GM19239 (cell line): ENCODE measurements around the gene USP1.

Experiments used
- DNase-seq: peaks from one replicate; pipeline ENCODE4 v3.0.0; 2011; ENCODE audit warnings: low spot score; ENCODE audit not compliant: insufficient read length
- FAIRE-seq: peaks from 2 replicates; lab custom pipeline; 2011; peaks lifted over from hg19 to GRCh38; lab: Jason Lieb, UNC

Gene USP1, protein sequence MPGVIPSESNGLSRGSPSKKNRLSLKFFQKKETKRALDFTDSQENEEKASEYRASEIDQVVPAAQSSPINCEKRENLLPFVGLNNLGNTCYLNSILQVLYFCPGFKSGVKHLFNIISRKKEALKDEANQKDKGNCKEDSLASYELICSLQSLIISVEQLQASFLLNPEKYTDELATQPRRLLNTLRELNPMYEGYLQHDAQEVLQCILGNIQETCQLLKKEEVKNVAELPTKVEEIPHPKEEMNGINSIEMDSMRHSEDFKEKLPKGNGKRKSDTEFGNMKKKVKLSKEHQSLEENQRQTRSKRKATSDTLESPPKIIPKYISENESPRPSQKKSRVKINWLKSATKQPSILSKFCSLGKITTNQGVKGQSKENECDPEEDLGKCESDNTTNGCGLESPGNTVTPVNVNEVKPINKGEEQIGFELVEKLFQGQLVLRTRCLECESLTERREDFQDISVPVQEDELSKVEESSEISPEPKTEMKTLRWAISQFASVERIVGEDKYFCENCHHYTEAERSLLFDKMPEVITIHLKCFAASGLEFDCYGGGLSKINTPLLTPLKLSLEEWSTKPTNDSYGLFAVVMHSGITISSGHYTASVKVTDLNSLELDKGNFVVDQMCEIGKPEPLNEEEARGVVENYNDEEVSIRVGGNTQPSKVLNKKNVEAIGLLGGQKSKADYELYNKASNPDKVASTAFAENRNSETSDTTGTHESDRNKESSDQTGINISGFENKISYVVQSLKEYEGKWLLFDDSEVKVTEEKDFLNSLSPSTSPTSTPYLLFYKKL

GRCh38 chr1:62436466-62437272, at the start of gene USP1:
Gene USP1, plus strand, starts transcription at chr1:62437049. Its CDS starts 2,819 bp downstream, at chr1:62439868.
- DNase-seq = peak; percentile 55
- peak; percentile 96 for FAIRE-seq

GRCh38 chr1:62389531-62389930, 47.3 kb upstream of the USP1 start:
- FAIRE-seq (no peak), DNase-seq (no peak)

- no peak for DNase-seq
- FAIRE-seq = no peak
These were observed 46.8 kb upstream of the USP1 start for GRCh38 chr1:62390071-62390470.

GRCh38 chr1:62391369-62391971, 45.4 kb upstream of the USP1 start:
- no peak for FAIRE-seq

DNA sequence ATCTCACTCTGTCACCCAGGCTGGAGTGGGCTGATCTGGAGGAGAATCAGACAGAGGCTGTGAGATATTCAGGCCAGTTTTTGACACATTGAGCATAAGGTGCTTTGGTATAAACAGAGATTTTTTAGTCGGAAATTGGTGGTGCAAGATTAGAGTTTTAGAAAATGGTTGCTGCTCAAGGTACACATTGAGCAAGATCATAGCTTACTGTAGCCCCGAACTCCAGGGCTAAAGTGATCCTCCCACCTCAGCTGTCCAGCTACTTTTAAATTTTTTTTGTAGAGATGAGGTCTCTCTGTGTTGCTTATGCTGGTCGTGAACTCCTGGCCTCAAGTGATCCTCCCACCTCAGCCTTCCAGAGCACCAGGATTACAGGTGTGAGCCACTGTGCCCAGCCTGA, 43.9 kb upstream of the USP1 start:
- DNase-seq (no peak), FAIRE-seq (no peak)

More at GRCh38 chr1:62391369-62391971, 45.4 kb upstream of the USP1 start:
- DNase-seq = peak; percentile 9

DNA sequence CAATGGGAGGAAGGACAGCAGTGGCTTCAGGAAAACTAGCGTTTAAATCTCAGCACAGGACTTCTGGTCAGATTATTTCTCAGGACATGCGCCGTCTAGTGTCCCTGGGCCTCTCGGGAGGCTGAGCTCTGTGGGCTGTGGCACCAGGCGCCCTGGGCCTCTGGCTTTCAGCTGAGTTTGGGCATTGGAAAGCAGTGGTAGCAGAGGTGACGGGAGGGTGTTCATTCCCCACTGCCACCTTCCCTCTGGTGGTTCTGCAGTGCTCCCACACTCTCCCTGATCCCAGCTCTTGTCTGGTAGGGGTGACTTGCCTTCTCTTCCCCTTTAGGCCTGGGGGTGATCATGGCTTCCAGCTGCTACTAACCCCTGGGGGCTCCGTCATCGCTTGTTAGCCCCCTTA, 42.2 kb upstream of the USP1 start:
- DNase-seq (no peak), FAIRE-seq (no peak)

DNA sequence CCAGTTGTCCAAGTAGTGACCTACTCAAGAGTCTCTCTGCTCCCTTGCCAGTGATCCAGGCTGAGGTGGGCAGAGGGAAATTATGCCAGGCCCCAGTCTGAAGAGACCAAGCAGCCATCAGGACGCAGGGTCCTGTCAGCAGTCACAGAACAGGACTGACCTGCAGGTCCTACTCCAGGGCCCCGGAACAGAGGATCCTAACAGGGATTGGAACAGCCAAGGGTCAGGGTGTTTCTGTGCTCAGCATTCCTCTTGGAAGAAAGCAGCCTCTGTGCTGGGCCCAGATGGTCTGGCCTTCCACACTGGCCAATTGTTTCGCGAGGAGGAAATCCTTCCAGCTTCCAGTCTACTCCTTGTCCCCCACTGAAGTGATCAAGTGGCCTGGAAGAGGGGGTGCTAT, 41.6 kb upstream of the USP1 start:
- DNase-seq (no peak), FAIRE-seq (no peak)

- no peak for DNase-seq
- no peak for FAIRE-seq
These were observed 40.0 kb upstream of the USP1 start for GRCh38 chr1:62396871-62397270.

DNA sequence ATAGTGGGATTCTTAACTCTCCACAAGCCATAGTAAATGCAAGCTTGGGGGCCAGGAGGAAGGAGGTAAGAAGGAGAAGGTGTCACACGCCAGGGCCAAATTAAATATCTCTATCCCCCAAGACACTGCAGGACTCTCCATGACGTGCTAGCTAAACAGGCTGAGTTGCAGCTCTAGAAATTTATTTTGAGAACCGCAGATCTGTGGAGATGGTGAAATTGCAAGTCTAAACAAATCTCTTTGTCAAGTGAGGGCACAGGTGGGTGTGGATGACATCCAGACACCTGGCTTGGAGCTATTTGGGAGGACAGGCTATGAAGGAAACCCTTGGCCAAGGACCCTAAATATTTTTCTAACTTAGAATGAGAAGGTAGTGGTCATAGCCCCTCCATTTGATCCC, 39.5 kb upstream of the USP1 start:
- DNase-seq (no peak), FAIRE-seq (no peak)

DNA sequence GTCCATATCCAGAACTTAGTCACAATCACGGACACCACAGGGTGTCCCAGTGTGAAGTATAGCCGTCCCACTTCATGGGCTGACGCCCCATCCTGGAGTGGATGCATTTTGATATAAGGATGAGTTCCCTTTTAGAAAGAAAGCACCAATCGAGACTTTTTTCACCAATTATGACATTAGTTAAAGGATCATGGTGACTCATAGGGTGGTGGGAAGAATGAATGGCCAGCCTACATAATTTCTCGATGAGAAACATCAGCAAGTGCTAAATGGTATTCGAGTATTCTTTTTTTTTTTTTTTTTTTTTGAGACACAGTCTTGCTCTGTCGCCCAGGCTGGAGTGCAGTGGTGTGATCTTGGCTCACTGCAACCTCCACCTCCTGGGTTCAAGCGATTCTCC, 38.5 kb upstream of the USP1 start:
- FAIRE-seq = no peak

DNA sequence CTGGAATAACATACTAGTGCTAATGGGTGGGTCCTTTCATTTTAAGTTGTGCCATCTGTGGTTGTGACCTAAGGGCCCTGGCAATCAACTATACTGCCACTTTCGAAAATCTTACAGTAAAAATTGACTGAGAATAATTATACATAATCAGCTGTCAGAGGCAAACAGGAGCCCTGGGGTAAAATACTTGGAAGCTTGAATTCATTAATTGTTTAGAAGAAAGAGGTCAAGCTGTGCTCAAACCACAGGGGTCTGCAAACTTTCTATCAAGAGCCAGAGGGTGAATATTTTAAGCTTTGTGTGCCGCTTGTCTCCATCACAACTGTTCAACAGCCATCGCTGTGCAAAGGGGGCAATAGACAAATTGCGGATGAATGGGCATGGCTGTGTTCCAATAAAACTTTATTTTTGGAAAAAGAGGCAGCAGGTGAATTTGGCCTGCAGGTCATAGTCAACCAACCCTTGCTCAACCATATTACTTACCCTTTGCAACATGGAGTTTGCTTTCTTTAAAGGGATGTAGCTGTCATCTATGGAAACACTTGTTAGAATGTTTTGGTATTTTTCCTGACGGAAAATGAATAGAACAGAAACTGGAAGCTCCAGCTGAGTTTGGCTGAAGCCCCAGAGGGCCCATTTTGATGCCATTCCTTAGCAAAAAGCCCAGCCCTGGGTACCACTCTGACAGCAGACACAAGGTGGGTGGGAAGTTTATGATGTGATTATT, 35.7 kb upstream of the USP1 start:
- no peak for FAIRE-seq
- no peak for DNase-seq

More for the DNA sequence above, 38.5 kb upstream of the USP1 start:
- no peak for DNase-seq

GRCh38 chr1:62405247-62405646, 31.6 kb upstream of the USP1 start:
- no peak for DNase-seq
- no peak for FAIRE-seq

DNA sequence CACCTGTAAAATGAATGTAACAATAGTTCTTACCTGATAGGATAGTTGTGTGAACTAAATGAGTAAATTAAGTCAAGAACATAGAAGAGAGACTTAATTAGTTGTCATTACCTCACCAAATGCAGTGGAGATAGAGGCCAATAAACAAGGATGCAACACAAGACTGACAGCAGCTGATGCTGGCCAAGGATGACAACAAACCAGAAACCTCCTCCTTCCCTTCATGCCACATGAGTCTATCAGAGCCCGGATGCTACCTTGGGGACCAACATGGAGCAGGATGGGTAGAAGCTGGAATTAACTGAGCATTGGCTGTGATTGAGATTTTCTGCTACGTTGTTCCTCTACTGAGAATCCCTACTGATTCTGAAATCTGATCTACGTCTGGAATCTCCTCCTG, 30.3 kb upstream of the USP1 start:
- FAIRE-seq (no peak), DNase-seq (no peak)

DNA sequence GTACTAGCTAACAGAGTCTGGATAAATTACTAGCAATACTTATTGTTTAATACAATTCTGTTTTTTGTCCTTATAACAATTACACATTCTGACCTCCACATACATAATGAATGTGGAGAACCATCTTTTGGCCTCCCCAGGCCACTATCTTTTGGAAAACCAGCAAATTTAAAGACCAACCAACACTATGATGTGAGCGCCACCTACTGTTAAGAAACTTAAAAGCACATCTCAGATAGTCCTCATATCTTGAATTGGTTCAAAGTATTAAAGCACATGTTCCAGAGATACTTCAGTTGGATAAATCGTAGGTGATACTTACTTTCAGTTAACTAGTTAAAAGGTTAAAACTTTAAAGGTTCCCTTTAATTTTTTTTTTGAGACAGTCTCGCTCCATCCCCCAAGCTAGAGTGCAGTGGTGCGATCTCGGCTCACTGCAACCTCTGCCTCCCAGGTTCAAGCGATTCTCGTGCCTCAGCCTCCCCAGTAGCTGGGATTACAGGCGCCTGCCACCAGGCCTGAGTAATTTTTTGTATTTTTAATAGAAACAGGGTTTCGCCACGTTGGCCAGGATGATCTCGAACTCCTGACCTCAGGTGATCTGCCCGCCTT, 29.3 kb upstream of the USP1 start:
- FAIRE-seq (peak; percentile 86), DNase-seq (peak; percentile 23)

- no peak for DNase-seq
- no peak for FAIRE-seq
These were observed 21.2 kb upstream of the USP1 start for GRCh38 chr1:62415687-62416086.

DNA sequence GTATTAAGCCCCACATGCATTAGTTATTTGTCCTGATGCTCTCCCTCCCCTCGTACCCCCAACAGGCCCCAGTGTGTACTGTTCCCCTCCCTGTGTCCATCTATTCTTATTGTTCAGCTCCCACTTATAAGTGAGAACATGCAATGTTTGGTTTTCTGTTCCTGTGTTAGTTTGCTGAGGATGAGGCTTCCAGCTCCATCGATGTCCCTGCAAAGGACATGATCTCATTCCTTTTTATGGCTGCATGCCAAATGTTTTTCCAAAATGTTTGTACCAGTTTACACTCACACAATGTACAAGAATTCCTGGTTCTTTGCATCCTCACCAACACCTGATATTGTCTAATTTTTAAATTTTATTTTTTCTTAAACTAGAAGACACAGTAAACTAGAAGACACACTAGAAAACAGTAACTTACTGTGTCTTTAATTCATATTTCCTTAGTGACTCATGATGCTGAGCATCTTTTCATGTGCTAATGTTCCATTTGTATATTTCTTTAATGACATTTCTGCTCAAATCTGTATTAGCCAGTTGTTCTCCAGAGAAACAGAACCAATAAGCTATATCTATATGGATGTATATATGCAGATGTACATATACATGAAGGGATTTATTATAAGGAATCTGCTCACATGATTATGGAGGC, 19.4 kb upstream of the USP1 start:
- no peak for DNase-seq
- FAIRE-seq = no peak

- FAIRE-seq = no peak
- no peak for DNase-seq
These were observed 16.6 kb upstream of the USP1 start for GRCh38 chr1:62420214-62420613.

GRCh38 chr1:62423580-62424242, 13.1 kb upstream of the USP1 start:
- FAIRE-seq (no peak), DNase-seq (no peak)
